ENCODE measurements around the gene CDS2.
A peak's percentile ranks its signal among the peaks of the same experiment; 100 is the strongest.

The CDS2 gene

GRCh38 chr20:5212907-5213487 is 86.2 kb downstream of the CDS2 start:
- DNase-seq (ENCODE audit: low spot score), result no peak

GRCh38 chr20:5214826-5215225 is 88.0 kb downstream of the CDS2 start:
- DNase-seq (ENCODE audit: low spot score), result no peak

- no peak for DNase-seq (ENCODE audit: low spot score)
These were observed 89.0 kb downstream of the CDS2 start for GRCh38 chr20:5215672-5216304.

- no peak for DNase-seq (ENCODE audit: low spot score)
These were observed 89.9 kb downstream of the CDS2 start for GRCh38 chr20:5216663-5217062.

- no peak for DNase-seq (ENCODE audit: low spot score)
These were observed 90.8 kb downstream of the CDS2 start for GRCh38 chr20:5217616-5218015.

- no peak for DNase-seq (ENCODE audit: low spot score)
These were observed 93.7 kb downstream of the CDS2 start for GRCh38 chr20:5220321-5221060.

GRCh38 chr20:5221061-5221430 is 94.2 kb downstream of the CDS2 start:
- DNase-seq (ENCODE audit: low spot score), result no peak

GRCh38 chr20:5222919-5223634 is 96.3 kb downstream of the CDS2 start:
- DNase-seq (ENCODE audit: low spot score), result peak; percentile 64

GRCh38 chr20:5230544-5230943 is 103.7 kb downstream of the CDS2 start:
- DNase-seq (ENCODE audit: low spot score), result no peak

GRCh38 chr20:5234158-5234557 is 107.3 kb downstream of the CDS2 start:
- DNase-seq (ENCODE audit: low spot score), result no peak

GRCh38 chr20:5234978-5235377 is 108.2 kb downstream of the CDS2 start:
- DNase-seq (ENCODE audit: low spot score), result no peak
